Activated naive CD4-positive, alpha-beta T cell treated with anti-CD3 and anti-CD28 coated beads for 36 hours (primary cell): ENCODE results near the gene GSK3B. TPM values are rescaled to one million over a fixed set of nuclear protein-coding genes. Genes with fewer than 3 reads are reported as not detected.
A peak's percentile ranks its signal among the peaks of the same experiment; 100 is the strongest.

Experiments
- CTCF ChIA-PET: fragments of 350-600 bp; sonication (Branson Sonifier 250); formaldehyde crosslinking; loops from one replicate; lab custom pipeline; 2021; ENCODE audit warnings: antibody characterized with exemption; lab: Charles Lee
- DNase-seq: peaks from one replicate; pipeline ENCODE4 v3.0.0-alpha.2; 2020
- H3K27ac Mint-ChIP-seq: one replicate; pipeline ENCODE4 v1.8.0; 2021; ENCODE audit warnings: mild to moderate bottlenecking, mixed read lengths
- H3K27me3 Mint-ChIP-seq: one replicate; pipeline ENCODE4 v1.8.0; 2021; ENCODE audit warnings: low read depth, mixed read lengths
- H3K36me3 Mint-ChIP-seq: one replicate; pipeline ENCODE4 v1.8.0; 2021; ENCODE audit warnings: low read depth, mixed read lengths
- H3K4me1 Mint-ChIP-seq: one replicate; pipeline ENCODE4 v1.8.0; 2021; ENCODE audit warnings: low read depth, mixed read lengths
- H3K4me3 Mint-ChIP-seq: one replicate; pipeline ENCODE4 v1.8.0; 2021; ENCODE audit warnings: mild to moderate bottlenecking, moderate library complexity, mixed read lengths
- H3K9me3 Mint-ChIP-seq: one replicate; pipeline ENCODE4 v1.8.0; 2021; ENCODE audit warnings: mixed read lengths
- intact Hi-C: fragments of 100-400 bp; cut with micrococcal nuclease; formaldehyde crosslinking; loops from one replicate; pipeline ENCODE4 v1.15.1; 2023
- total RNA-seq, 2 experiments: library from RNA; stranded (reverse); gene quantifications; one replicate each; pipeline ENCODE4 v1.2.3, GENCODE V29; 2021

Gene GSK3B
- total RNA-seq, 2 experiments from 2014 or later, result 25.9 to 27.8 TPM

- Mint-ChIP-seq H3K36me3 (peaks cover 1% of the 10 kb centered on the region), H3K27me3 (no peaks in the 10 kb centered on the region), H3K4me1 (no peaks in the 10 kb centered on the region), H3K27ac (no peak overlapping the region), H3K9me3 (peaks cover 10% of the 10 kb centered on the region), H3K4me3 (no peak overlapping the region)
- intact Hi-C loops, result no loop called here
- CTCF ChIA-PET, result no interaction called here
- no peak for DNase-seq
These were observed 20.7 kb upstream of the GSK3B start for GRCh38 chr3:120114981-120115380.

DNA sequence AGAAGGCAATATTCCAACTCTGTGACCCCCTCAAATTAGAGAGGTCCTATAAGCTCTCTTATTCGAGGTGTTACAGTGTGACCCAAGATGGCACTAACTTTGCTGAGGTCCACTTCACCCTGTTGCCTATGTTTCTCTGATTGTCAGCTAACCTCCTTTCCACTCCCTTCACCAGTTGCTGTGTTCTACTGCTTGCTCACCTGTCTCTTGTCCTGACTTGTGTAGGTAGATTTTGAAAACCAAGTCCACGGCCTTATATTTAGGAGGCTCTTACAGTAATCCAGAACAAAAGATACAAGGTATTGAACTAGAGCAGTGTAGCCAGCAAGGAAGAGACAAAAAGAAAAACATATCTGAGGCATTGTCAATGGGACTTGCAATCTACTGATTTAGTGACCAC, 20.1 kb upstream of the GSK3B start:
- no peak for DNase-seq
- intact Hi-C loops, result no loop called here
- H3K4me1 Mint-ChIP-seq, result no peaks in the 10 kb centered on the region
- no peaks in the 10 kb centered on the region for H3K27me3 Mint-ChIP-seq
- CTCF ChIA-PET, result no interaction called here
- H3K36me3 Mint-ChIP-seq, result peaks cover 1% of the 10 kb centered on the region
- no peak overlapping the region for H3K27ac Mint-ChIP-seq
- H3K4me3 Mint-ChIP-seq, result no peak overlapping the region
- peaks cover 10% of the 10 kb centered on the region for H3K9me3 Mint-ChIP-seq

- intact Hi-C loops, result no loop called here
- CTCF ChIA-PET, result no interaction called here
- H3K4me3 Mint-ChIP-seq, result no peak overlapping the region
- H3K36me3 Mint-ChIP-seq, result peaks cover 1% of the 10 kb centered on the region
- H3K27me3 Mint-ChIP-seq, result no peaks in the 10 kb centered on the region
- no peak for DNase-seq
- H3K4me1 Mint-ChIP-seq, result no peaks in the 10 kb centered on the region
- H3K27ac Mint-ChIP-seq, result no peak overlapping the region
- H3K9me3 Mint-ChIP-seq, result peaks cover 10% of the 10 kb centered on the region
These were observed 19.2 kb upstream of the GSK3B start for GRCh38 chr3:120113128-120114116.

DNA sequence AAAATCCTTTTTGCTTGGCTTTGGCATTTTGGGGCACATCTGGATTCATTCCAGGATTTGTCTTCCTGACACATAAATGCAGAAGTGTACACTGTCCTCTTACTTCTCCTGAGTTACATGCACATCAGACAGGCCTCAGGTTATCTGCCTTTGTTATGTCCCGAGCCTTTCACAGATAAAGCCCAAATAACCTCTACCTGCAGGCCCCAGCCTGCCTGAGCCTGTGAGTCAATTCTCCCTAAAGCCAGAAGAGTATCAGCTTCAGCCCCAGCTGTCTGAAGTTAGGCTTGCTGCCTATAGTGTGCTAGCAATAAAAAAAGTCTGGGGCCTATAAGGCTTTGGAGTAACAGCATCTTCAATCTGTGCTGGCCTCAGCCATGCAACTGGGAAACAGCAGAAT, 17.7 kb upstream of the GSK3B start:
- CTCF ChIA-PET, result interaction anchor here (0.8 kb wide), 1 partner anchor 36 kb away, joined by 3 read pairs; no protein-coding TSS in a partner anchor
- no peaks in the 10 kb centered on the region for H3K4me1 Mint-ChIP-seq
- H3K27me3 Mint-ChIP-seq, result no peaks in the 10 kb centered on the region
- H3K9me3 Mint-ChIP-seq, result peaks cover 5% of the 10 kb centered on the region
- H3K27ac Mint-ChIP-seq, result no peak overlapping the region
- intact Hi-C loops, result no loop called here
- H3K4me3 Mint-ChIP-seq, result no peak overlapping the region
- H3K36me3 Mint-ChIP-seq, result peaks cover 1% of the 10 kb centered on the region
- DNase-seq, result no peak

DNA sequence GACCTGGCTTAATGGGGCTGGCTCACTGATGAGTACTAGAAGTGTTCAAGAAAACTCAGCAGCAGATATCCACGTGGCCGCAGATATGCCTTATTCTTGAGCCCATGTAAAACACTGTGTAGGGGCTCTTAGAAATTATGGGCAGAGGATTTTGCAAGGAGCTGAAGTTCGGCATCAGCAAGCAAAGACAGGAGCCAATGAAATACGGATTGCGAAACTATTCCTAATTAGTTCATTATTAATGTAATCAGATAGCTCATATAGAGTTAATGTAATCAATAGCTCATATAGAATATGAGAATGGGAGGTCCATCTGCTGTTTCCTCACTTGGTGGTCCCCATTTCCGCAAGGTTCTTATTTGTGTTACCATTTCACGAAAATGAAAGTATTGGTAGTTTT, 9.0 kb upstream of the GSK3B start:
- intact Hi-C loops, result no loop called here
- Mint-ChIP-seq H3K4me3 (no peak overlapping the region), H3K27me3 (no peaks in the 10 kb centered on the region), H3K4me1 (peaks cover 7% of the 10 kb centered on the region), H3K36me3 (peaks cover 12% of the 10 kb centered on the region), H3K9me3 (no peaks in the 10 kb centered on the region), H3K27ac (no peak overlapping the region)
- DNase-seq, result no peak
- CTCF ChIA-PET, result interaction anchor here (0.5 kb wide), 1 partner anchor 11 kb away, joined by 3 read pairs; no protein-coding TSS in a partner anchor

- CTCF ChIA-PET, result interaction anchor here (0.5 kb wide), 2 partner anchors 11 to 237 kb away, joined by 3 read pairs; no protein-coding TSS in a partner anchor
- H3K27me3 Mint-ChIP-seq, result no peaks in the 10 kb centered on the region
- H3K36me3 Mint-ChIP-seq, result peaks cover 12% of the 10 kb centered on the region
- no peak overlapping the region for H3K27ac Mint-ChIP-seq
- no peak for DNase-seq
- no peaks in the 10 kb centered on the region for H3K9me3 Mint-ChIP-seq
- no peak overlapping the region for H3K4me3 Mint-ChIP-seq
- intact Hi-C loops, result no loop called here
- H3K4me1 Mint-ChIP-seq, result peaks cover 10% of the 10 kb centered on the region
These were observed 8.4 kb upstream of the GSK3B start for GRCh38 chr3:120102674-120103073.

GRCh38 chr3:120102232-120102631, 8.0 kb upstream of the GSK3B start:
- Mint-ChIP-seq H3K4me1 (peaks cover 13% of the 10 kb centered on the region), H3K27ac (no peak overlapping the region), H3K4me3 (no peak overlapping the region), H3K9me3 (no peaks in the 10 kb centered on the region), H3K27me3 (no peaks in the 10 kb centered on the region), H3K36me3 (peaks cover 12% of the 10 kb centered on the region)
- no peak for DNase-seq
- intact Hi-C loops, result no loop called here
- CTCF ChIA-PET, result interaction anchor here (0.5 kb wide), 1 partner anchor 236 kb away, joined by 3 read pairs; no protein-coding TSS in a partner anchor

- H3K4me1 Mint-ChIP-seq, result peaks cover 18% of the 10 kb centered on the region
- peaks cover 12% of the 10 kb centered on the region for H3K36me3 Mint-ChIP-seq
- no peak overlapping the region for H3K4me3 Mint-ChIP-seq
- H3K27ac Mint-ChIP-seq, result no peak overlapping the region
- H3K9me3 Mint-ChIP-seq, result no peaks in the 10 kb centered on the region
- intact Hi-C loops, result no loop called here
- H3K27me3 Mint-ChIP-seq, result no peaks in the 10 kb centered on the region
- CTCF ChIA-PET, result interaction anchor here (0.6 kb wide), 1 partner anchor 295 kb away, joined by 3 read pairs; no protein-coding TSS in a partner anchor
- DNase-seq, result no peak
These were observed 7.4 kb upstream of the GSK3B start for GRCh38 chr3:120101624-120102023.

GRCh38 chr3:120100711-120101110, 6.5 kb upstream of the GSK3B start:
- no peak overlapping the region for H3K27ac Mint-ChIP-seq
- no peaks in the 10 kb centered on the region for H3K9me3 Mint-ChIP-seq
- no peak for DNase-seq
- H3K4me1 Mint-ChIP-seq, result peaks cover 22% of the 10 kb centered on the region
- peaks cover 16% of the 10 kb centered on the region for H3K36me3 Mint-ChIP-seq
- intact Hi-C loops, result no loop called here
- H3K4me3 Mint-ChIP-seq, result no peak overlapping the region
- H3K27me3 Mint-ChIP-seq, result no peaks in the 10 kb centered on the region
- CTCF ChIA-PET, result no interaction called here

GRCh38 chr3:120098710-120099109, 4.5 kb upstream of the GSK3B start:
- no peaks in the 10 kb centered on the region for H3K27me3 Mint-ChIP-seq
- no peak overlapping the region for H3K27ac Mint-ChIP-seq
- H3K36me3 Mint-ChIP-seq, result peaks cover 18% of the 10 kb centered on the region
- CTCF ChIA-PET, result interaction anchor here (0.6 kb wide), 2 partner anchors 205 to 598 kb away, joined by 3 to 5 read pairs; no protein-coding TSS in a partner anchor
- H3K4me1 Mint-ChIP-seq, result peaks cover 22% of the 10 kb centered on the region
- no peaks in the 10 kb centered on the region for H3K9me3 Mint-ChIP-seq
- H3K4me3 Mint-ChIP-seq, result no peak overlapping the region
- intact Hi-C loops, result loop anchor here (5.0 to 10.0 kb wide), 5 partner anchors 286 to 1566 kb away; partner anchors contain the start of genes ARHGAP31 and HCLS1
- no peak for DNase-seq

DNA sequence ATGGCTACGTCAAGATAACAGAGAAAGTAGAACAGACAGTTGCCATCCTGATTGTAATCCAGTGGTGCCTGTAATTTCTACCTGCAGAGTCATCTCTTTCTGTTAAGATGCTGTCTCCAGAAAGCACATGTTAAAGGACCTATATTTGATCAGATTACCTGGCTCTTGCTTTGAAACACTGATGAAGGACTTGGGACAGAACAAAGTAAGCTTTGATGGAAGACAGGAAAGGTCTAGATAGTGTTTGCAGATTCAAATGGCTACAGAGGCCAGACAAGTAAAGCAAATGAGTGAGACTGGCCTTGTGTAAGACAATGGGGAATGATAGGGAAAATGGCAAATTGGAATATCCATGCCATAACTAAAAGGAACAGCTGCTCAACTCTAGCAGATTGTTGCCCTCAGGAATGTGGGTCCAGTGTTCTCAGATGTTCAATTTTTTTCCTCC, 1.8 kb upstream of the GSK3B start:
- Mint-ChIP-seq H3K27ac (no peak overlapping the region), H3K4me1 (peaks cover 21% of the 10 kb centered on the region), H3K36me3 (peaks cover 18% of the 10 kb centered on the region), H3K27me3 (no peaks in the 10 kb centered on the region), H3K4me3 (no peak overlapping the region), H3K9me3 (no peaks in the 10 kb centered on the region)
- CTCF ChIA-PET, result interaction anchor here (0.8 to 1.5 kb wide), 2 partner anchors 23 to 52 kb away, joined by 3 to 7 read pairs; no protein-coding TSS in a partner anchor
- intact Hi-C loops, result loop anchor here (1.0 to 10.0 kb wide), 18 partner anchors 49 to 1739 kb away; partner anchors contain the start of genes ARHGAP31, B4GALT4, EAF2 and GTF2E1
- DNase-seq, result no peak

DNA sequence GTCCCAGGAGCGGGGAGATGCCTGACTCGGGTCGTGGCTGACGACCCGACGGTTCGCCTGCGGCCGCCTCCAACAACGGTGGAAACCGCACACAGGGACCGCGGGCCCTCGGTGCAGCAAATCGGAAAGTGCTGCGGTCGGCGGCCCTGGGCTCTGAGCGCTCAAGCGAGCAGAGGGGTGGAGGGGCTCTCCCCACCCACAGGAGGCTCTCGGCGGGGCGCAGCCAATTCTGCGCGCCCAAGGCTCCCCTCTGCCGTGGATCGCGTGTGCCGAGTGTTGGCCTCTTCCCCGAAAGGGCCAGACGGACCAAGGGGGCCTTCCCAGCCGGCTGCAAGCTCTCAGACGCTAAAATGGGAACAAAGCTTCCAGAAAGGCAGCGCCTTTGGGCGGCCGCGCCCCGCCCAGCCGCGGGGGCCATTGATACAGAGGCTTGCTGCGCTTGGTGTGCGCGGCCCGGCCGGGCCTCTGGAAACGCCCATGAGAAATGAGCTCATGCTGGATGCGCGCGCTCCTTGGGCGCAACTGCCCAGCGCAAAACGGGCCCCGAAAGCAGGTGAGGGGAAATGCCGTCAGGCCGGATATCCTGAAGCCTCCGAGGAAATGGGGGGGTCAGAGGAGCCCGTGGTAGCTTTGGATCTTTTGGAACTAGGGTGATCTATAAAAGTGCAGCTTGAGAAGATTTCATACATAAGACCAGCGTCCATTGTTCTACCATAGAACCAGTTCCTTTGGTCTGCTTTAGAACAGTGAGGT, 1.2 kb upstream of the GSK3B start:
- H3K27ac Mint-ChIP-seq, result no peak overlapping the region
- no peak overlapping the region for H3K4me3 Mint-ChIP-seq

More for the DNA sequence above, 1.2 kb upstream of the GSK3B start:
- peak; percentile 92 for DNase-seq
- Mint-ChIP-seq H3K27me3 (no peaks in the 10 kb centered on the region), H3K4me1 (peaks cover 18% of the 10 kb centered on the region), H3K9me3 (no peaks in the 10 kb centered on the region), H3K36me3 (peaks cover 15% of the 10 kb centered on the region)
- intact Hi-C loops, result loop anchor here (1.0 to 10.0 kb wide), 18 partner anchors 50 to 1739 kb away; partner anchors contain the start of genes ARHGAP31, B4GALT4, EAF2 and GTF2E1
- CTCF ChIA-PET, result interaction anchor here (0.8 to 1.5 kb wide), 3 partner anchors 22 to 285 kb away, joined by 3 to 7 read pairs (median 3); no protein-coding TSS in a partner anchor
